Left renal cortex interstitium (tissue), 4 donors: Measurements from ENCODE around the gene CDH22. TPM values are rescaled to one million over a fixed set of nuclear protein-coding genes. Genes with fewer than 3 reads are reported as not detected.

Source experiments
- DNase-seq, 4 donors: peaks; one replicate each; pipeline ENCODE4 v3.0.0-alpha.2; 2013; ENCODE audit warnings: low read depth in 4 of 4, low spot score in 2 of 4, missing footprints in 1 of 4
- polyA plus RNA-seq, 4 donors: library from polyadenylated mRNA; unstranded; fragments of 120-200 nt; gene quantifications; one replicate each; pipeline ENCODE4 v1.2.1, GENCODE V29; 2013; ENCODE audit not compliant: insufficient read length in 4 of 4

Gene CDH22
- polyA plus RNA-seq, 4 donors = 0.05 TPM; not detected in 2

DNA sequence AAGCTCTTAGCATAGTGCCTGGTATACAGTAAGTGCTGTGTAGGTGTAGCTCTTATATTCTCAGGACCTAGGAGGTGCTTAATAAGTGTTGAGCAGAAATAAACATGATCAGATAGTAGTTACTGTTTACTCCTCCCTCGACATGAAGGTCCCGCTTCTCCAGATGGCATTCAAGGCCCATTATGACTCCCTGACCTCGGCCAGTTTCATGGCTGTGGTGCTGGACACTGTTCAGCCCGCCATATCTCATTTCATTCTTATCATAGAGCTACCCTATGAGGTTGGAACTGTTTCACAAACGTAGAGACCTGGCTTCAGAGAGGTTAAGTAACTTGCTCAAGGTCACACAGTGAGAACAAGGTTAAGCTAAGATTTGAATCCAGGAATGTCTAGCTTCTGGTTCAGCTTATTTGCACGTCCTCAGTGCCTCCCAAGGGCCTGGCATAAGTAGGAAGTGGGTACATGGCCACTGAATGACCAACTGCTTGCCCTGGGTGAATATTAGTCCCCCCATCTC lies 151.2 kb downstream of the CDH22 start:
- no peak for DNase-seq

DNA sequence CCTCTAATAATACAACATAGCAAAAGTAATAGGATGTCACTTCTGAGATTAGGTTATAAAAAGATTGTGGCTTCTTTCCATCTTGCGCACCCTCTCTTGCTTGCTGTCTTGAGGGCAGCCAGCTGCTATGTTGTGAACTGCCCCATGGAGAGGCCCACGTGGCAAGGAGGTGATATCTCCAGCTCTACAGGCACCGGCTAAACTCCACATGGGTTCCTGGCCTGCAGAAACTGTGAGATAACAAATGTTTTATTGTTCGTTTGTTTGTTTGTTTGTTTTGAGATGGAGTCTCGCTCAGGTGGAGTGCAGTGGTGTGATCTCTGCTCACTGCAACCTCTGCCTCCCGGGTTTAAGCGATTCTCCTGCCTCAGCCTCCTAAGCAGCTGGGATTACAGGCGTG lies 152.2 kb downstream of the CDH22 start:
- no peak for DNase-seq

GRCh38 chr20:46154796-46155195 lies 153.5 kb downstream of the CDH22 start:
- DNase-seq = no peak

GRCh38 chr20:46154305-46154704 lies 154.0 kb downstream of the CDH22 start:
- no peak for DNase-seq

DNA sequence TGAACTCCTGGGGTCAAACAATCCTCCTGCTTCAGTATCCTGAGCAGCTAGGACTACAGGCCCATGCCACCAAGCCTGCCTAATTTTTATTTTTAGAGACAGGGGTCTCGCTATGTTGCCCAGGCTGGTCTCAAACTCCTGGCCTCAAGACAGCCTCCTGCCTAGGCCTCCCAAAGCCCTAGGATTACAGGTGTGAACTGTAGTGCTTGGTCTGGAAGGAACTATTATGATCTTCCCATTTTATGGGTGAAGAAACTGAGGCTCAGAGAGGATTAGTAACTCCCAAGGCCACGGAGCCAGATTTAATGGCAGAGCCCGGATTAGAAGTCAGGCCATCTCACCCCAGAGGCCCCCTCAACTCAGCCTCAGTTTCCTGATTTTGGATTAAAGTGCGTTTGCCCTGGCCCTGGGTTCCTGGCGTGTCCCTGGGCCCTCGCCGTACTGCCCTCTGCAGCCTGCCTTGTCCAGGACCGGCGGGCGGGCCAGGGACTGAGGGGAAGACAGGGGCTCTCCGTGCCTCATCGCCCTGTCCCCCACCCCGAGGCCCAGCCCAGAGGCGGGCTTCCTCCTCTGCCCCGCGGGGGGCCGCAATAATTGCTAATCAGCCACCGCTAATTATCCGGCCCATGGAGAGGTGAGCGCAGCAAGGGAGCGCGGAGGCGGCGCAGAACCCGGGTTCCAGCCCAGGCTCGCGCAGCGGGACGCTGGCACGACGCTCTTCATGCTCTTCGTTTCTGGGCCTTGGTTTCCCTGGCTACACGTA lies 155.3 kb downstream of the CDH22 start:
- no peak for DNase-seq

GRCh38 chr20:46151936-46152335 lies 156.4 kb downstream of the CDH22 start:
- DNase-seq = no peak

DNA sequence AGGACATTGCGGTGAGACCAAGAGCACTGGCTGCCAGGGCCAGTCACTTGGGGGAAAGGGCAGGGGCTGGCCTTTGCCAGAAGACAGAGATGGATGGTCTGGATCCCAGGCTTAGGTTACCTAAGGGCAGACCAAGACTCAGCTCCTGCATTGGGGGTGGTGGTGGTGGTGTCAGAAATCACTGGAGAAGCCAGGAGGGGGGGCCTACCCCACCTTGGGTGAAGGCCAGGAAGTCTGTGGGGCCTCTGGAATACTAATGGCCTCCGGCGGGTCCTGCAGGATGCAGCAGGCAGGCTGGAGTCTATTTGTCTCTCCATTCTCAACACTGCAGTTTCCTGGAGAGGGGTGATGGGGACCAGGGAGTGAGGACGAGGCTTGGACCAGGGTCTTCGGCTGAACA lies 157.4 kb downstream of the CDH22 start:
- no peak for DNase-seq

GRCh38 chr20:46148313-46149208 lies 159.7 kb downstream of the CDH22 start:
- DNase-seq = no peak

DNA sequence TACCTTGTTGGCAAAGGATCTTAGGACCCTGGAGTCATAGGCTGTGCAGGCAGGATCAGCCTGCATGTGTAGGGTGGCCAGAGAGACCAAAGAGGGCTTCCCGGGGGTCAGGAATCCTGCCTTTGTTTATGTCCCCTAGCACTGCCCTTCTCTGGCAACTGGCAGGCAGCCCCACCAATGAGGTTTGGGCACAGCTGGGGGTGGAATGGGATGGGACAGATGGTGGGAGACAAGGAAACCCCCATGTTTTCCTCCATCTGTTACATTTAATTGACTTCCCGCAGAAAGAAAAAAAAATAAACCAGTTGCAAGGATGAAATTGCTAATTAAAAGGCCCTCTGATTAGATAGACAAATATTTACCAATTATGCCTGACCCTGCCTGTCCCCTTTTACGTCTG lies 162.6 kb downstream of the CDH22 start:
- DNase-seq = no peak

DNA sequence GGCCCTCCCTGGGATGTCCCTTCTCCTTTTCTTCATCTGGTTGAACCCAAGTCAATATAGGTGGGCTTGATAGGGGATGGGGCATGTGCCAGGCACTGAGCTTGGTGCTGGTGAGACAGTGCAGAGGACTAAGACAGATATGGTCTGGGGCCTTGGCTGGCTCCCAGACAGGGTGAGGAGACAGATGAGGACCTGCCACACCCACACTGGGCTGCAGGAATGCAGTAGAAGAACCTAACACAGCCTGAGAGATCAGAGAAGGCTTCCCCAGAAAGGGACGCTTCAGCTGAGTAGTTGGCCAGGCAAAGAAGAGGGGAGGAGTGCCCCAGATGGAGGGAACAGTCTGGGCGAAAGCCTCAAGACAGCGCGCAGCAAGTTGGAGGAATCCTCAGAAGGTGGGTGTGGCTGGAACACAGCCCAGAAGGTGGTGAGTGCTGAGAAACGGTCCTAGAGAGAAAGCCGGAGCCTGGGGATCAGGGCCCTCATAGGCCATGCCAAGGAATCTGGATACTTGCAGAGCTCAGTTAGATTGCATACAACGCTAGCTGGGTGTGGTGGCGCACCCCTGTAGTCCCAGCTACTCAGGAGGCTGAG lies 163.8 kb downstream of the CDH22 start:
- DNase-seq = no peak

GRCh38 chr20:46142124-46142523 lies 166.2 kb downstream of the CDH22 start:
- DNase-seq = no peak

- no peak for DNase-seq
Observed at GRCh38 chr20:46139908-46140482, 168.3 kb downstream of the CDH22 start.

DNA sequence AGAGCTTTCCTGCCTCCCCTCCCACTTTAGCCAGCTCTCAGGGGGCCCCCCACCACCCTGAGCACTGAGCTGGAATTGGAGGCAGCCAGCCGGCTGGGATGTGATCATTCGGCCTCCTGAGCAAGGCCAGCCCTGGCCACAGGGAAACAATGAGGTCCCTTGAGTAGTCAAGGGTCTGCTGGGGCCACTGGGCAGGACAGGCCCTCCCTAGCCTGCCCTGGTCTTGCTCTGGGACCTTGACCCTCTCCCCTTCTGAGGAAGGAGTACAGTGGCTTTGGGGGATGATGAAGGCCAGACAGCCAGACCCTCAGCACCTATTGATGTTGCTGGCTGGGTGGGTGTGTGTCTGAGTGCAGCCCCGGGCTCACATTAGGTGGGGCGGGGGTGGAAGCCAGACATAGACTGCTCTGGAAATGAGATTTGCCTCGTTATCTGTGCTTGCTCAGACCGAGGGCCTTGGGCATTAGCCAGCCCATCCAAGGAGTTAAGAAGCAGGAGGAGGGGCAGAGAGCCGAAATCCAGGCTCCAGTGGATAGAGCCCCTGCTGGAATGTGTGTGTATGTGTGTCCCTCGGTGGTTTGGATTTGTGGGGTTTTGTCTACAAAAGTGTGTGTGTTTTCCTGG lies 168.9 kb downstream of the CDH22 start:
- no peak for DNase-seq

DNA sequence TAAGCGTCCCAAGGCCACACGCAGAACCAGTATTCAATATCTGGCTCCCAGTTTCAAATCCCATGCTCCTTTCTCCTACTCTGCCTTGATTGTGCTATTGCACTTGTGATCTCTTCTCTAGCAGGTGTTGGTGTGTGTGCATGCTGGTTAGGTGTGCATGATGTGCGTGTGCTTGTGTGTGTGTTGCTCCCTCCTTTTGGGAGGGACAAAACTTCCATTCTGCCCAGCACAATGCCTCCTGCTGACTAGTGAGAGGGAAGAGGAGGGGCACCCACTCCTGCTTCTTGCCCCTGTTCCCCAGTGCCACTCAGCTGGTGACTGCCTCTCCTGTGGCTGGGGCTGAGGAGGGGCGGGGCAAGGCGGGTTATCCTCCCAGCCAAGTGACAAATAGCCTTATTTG lies 170.5 kb downstream of the CDH22 start:
- no peak for DNase-seq

DNA sequence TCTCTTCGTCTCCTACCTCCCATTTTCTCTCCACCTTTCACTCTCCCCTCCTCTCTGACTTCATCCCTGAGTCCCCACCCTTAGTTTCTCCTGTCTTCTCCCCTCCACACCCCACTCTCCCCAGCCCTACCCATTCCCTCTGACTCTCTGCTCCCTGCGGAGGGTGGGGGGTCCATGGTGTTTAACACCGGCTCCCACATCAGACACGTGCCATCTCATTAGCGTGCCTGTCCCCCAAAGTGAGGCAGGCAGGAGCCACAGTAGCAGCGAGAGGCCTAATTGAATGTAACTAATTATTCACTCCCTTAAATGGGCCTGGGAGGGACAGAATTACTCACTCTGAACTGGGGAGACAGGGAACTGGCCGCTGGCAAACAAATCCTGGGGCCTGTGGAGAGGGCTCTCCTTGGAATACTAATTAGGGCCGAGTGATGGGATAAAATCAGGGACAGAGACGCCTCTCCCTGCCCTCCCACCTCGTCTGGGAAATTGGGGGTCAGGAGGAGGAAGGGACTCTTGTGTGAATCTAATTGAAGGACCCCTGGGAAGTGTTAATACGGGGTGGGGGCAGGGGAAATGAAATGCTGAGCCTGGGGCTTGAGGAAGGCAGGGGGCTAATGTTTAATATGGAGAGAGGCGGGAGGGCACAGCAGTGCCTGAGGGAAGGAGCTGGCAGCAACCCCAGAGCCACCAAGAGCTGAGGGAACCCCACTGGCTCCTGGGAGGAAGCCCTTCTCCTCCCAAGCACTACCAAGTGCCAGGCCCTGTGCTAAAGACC lies 172.3 kb downstream of the CDH22 start:
- DNase-seq = no peak

DNA sequence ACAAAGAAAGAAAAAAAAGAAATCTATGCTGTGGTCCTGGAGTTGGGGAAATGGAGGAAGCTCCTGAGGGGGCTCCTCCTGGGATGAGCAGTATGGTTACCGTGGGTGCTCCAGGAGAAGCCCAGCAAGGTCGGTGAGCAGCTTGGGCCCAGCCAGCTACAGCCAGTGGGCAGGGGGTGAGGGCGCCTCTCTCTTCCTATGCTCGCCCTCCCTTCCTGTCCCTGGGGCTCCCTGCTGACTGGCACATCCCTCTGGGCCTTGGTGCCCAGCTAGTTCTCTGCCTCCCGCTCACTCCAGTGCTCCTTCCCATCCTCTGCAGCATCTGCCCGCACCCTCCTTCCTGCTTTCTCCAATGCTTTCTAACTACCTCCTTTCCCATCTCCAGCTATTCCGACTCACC lies 173.6 kb downstream of the CDH22 start:
- DNase-seq = no peak

GRCh38 chr20:46133886-46134654 lies 174.2 kb downstream of the CDH22 start:
- DNase-seq = no peak

DNA sequence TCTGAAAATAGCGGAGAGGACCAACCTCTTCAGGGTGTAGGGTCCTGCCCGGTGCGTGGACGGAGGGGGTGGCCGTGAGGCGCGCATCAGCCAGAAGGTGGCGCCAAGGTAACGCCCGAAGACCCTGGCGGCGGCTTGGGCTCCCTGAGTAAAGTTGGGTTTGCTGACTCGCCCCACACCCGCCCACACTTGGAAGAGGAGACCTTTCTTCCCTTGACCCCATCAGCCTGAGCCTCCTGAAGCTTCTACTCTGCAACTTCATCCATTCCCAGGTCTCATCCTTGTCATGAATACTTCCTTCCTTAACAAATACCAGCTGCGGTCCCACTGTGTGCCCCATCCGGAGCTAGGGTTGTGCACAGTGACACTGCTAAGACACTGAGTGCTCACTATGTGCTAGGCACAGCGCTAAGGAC lies 175.6 kb downstream of the CDH22 start:
- DNase-seq = peak in 2 of 4 donors; percentile 28 to 34

DNA sequence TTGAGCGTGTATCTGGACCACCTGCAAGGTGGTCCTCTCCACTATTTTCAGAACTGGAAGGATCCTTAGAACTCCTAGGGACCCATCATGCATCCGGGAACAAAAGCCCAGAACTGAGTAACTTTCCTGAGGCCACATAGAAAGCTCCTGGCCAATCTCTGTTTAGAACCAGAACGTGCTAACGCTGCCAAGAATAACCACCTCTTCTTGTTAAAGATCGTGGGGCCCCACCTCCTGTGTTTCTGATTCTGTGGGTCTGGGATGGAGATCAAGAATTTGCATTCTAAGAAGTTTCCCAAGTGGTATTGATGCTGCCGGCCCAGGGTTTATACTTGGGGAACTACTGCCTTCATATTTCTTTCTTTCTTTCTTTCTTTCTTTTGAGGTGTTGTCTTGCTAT lies 176.9 kb downstream of the CDH22 start:
- no peak for DNase-seq
